ENCODE results near the gene AQP2. TPM values are rescaled to one million over a fixed set of nuclear protein-coding genes. Genes with fewer than 3 reads are reported as not detected.

AQP2 gene
- total RNA-seq, 2 donors from 2014 or later: not detected

GRCh38 chr12:49920915-49921286, 29.6 kb upstream of the AQP2 start:
- 87% methylated on average over 3 of the region's 3 CpGs; no CpG with 5 or more reads in 1 of the 2 experiments for WGBS, 2 experiments (ENCODE audit: insufficient coverage in 1 of 2, insufficient read length in 1 of 2)
- TF ChIP-seq, protein P1, sequence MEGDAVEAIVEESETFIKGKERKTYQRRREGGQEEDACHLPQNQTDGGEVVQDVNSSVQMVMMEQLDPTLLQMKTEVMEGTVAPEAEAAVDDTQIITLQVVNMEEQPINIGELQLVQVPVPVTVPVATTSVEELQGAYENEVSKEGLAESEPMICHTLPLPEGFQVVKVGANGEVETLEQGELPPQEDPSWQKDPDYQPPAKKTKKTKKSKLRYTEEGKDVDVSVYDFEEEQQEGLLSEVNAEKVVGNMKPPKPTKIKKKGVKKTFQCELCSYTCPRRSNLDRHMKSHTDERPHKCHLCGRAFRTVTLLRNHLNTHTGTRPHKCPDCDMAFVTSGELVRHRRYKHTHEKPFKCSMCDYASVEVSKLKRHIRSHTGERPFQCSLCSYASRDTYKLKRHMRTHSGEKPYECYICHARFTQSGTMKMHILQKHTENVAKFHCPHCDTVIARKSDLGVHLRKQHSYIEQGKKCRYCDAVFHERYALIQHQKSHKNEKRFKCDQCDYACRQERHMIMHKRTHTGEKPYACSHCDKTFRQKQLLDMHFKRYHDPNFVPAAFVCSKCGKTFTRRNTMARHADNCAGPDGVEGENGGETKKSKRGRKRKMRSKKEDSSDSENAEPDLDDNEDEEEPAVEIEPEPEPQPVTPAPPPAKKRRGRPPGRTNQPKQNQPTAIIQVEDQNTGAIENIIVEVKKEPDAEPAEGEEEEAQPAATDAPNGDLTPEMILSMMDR (conservative IDR thresholded peaks at IDR 0.05): no peak

GRCh38 chr12:49921299-49921698, 29.2 kb upstream of the AQP2 start:
- Histone ChIP-seq H3K27me3 (ENCODE audit: control insufficient read depth, insufficient read depth, low read length, poor library complexity, severe bottlenecking) (no peaks in the 10 kb centered on the region), H3K9ac (ENCODE audit: extremely low read depth, low read length, poor library complexity, severe bottlenecking) (no peak overlapping the region), H3K4me3 (ENCODE audit: low read length) (no peak overlapping the region), H3K27ac (ENCODE audit: low read depth, low read length) (no peak overlapping the region), H3K4me1 (ENCODE audit: control insufficient read depth, insufficient read depth, low read length) (no peaks in the 10 kb centered on the region), H3K36me3 (ENCODE audit: control insufficient read depth, insufficient read depth, low read length) (no peaks in the 10 kb centered on the region), H3K9me3 (ENCODE audit: control insufficient read depth, low read length) (no peaks in the 10 kb centered on the region)
- Mint-ChIP-seq H3K4me3 (no peak overlapping the region), H3K4me1 (no peaks in the 10 kb centered on the region), H3K36me3 (ENCODE audit: low read depth) (no peaks in the 10 kb centered on the region), H3K27ac (no peak overlapping the region), H3K9me3 (no peaks in the 10 kb centered on the region), H3K27me3 (ENCODE audit: insufficient read depth) (peaks cover 10% of the 10 kb centered on the region)
- DNase-seq: no peak
- TF ChIP-seq, protein P1 (conservative IDR thresholded peaks at IDR 0.05): no peak
- WGBS, 2 experiments (ENCODE audit: insufficient coverage in 1 of 2, insufficient read length in 1 of 2): 89 to 100% methylated on average over 2 to 3 of the region's 3 CpGs

More at GRCh38 chr12:49920915-49921286, 29.6 kb upstream of the AQP2 start:
- no peaks in the 10 kb centered on the region for H3K36me3 Mint-ChIP-seq (ENCODE audit: low read depth)
- H3K9me3 Mint-ChIP-seq: no peaks in the 10 kb centered on the region
- no peak for DNase-seq
- Histone ChIP-seq H3K4me3 (ENCODE audit: low read length) (no peak overlapping the region), H3K9ac (ENCODE audit: extremely low read depth, low read length, poor library complexity, severe bottlenecking) (no peak overlapping the region), H3K27ac (ENCODE audit: low read depth, low read length) (no peak overlapping the region), H3K27me3 (ENCODE audit: control insufficient read depth, insufficient read depth, low read length, poor library complexity, severe bottlenecking) (no peaks in the 10 kb centered on the region), H3K4me1 (ENCODE audit: control insufficient read depth, insufficient read depth, low read length) (no peaks in the 10 kb centered on the region), H3K36me3 (ENCODE audit: control insufficient read depth, insufficient read depth, low read length) (no peaks in the 10 kb centered on the region), H3K9me3 (ENCODE audit: control insufficient read depth, low read length) (no peaks in the 10 kb centered on the region)
- H3K4me1 Mint-ChIP-seq: no peaks in the 10 kb centered on the region
- H3K27me3 Mint-ChIP-seq (ENCODE audit: insufficient read depth): peaks cover 10% of the 10 kb centered on the region
- H3K27ac Mint-ChIP-seq: no peak overlapping the region
- H3K4me3 Mint-ChIP-seq: no peak overlapping the region

GRCh38 chr12:49921936-49922335, 28.6 kb upstream of the AQP2 start:
- 89 to 95% methylated on average over 6 of the region's 6 CpGs for WGBS, 2 experiments (ENCODE audit: insufficient coverage in 1 of 2, insufficient read length in 1 of 2)
- Mint-ChIP-seq H3K9me3 (no peaks in the 10 kb centered on the region), H3K36me3 (ENCODE audit: low read depth) (no peaks in the 10 kb centered on the region), H3K4me3 (no peak overlapping the region), H3K4me1 (no peaks in the 10 kb centered on the region), H3K27ac (no peak overlapping the region), H3K27me3 (ENCODE audit: insufficient read depth) (peaks cover 12% of the 10 kb centered on the region)
- no peak overlapping the region for H3K27ac ChIP-seq (ENCODE audit: low read depth, low read length)
- H3K4me3 ChIP-seq (ENCODE audit: low read length): no peak overlapping the region
- no peaks in the 10 kb centered on the region for H3K4me1 ChIP-seq (ENCODE audit: control insufficient read depth, insufficient read depth, low read length)
- TF ChIP-seq, protein P1 (conservative IDR thresholded peaks at IDR 0.05): no peak
- no peaks in the 10 kb centered on the region for H3K9me3 ChIP-seq (ENCODE audit: control insufficient read depth, low read length)
- no peaks in the 10 kb centered on the region for H3K27me3 ChIP-seq (ENCODE audit: control insufficient read depth, insufficient read depth, low read length, poor library complexity, severe bottlenecking)
- H3K36me3 ChIP-seq (ENCODE audit: control insufficient read depth, insufficient read depth, low read length): no peaks in the 10 kb centered on the region
- no peak overlapping the region for H3K9ac ChIP-seq (ENCODE audit: extremely low read depth, low read length, poor library complexity, severe bottlenecking)
- peak; percentile 34 for DNase-seq
